ENCODE data around the gene HOXB7. TPM values are rescaled to one million over a fixed set of nuclear protein-coding genes. Genes with fewer than 3 reads are reported as not detected.

The HOXB7 gene
- total and polyA plus RNA-seq, 10 of the 15 experiments (the other 5 are each of a cell fraction or from before 2014, with no cell fraction given): 2.8 to 7.4 (median 4.2) TPM

DNA sequence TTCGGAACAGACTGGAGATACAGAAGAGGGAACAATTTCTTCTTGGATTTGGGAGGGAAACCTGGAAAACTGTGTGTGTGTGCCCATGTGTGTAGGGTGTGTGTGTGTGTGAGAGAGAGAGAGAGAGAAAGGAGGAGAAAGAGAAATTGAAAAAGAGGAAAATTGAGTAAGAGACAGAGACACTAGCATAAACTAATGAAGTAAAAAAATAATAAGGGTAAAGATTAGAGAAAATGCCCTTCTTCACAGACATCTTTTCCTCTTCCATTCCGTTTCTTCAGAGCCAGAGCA is 52.0 kb downstream of the HOXB7 start (continued):
- TF ChIP-seq, protein P1, sequence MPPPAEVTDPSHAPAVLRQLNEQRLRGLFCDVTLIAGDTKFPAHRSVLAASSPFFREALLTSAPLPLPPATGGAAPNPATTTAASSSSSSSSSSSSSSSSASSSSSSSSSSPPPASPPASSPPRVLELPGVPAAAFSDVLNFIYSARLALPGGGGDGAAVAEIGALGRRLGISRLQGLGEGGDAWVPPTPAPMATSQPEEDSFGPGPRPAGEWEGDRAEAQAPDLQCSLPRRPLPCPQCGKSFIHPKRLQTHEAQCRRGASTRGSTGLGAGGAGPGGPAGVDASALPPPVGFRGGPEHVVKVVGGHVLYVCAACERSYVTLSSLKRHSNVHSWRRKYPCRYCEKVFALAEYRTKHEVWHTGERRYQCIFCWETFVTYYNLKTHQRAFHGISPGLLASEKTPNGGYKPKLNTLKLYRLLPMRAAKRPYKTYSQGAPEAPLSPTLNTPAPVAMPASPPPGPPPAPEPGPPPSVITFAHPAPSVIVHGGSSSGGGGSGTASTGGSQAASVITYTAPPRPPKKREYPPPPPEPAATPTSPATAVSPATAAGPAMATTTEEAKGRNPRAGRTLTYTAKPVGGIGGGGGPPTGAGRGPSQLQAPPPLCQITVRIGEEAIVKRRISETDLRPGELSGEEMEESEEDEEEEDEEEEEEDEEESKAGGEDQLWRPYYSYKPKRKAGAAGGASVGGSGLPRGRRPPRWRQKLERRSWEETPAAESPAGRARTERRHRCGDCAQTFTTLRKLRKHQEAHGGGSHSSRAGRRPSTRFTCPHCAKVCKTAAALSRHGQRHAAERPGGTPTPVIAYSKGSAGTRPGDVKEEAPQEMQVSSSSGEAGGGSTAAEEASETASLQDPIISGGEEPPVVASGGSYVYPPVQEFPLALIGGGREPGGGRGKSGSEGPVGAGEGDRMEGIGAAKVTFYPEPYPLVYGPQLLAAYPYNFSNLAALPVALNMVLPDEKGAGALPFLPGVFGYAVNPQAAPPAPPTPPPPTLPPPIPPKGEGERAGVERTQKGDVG (CRISPR knock-in tag; IDR thresholded peaks at IDR 0.05): no peak
- TF ChIP-seq POLR2AphosphoS5 (IDR thresholded peaks at IDR 0.05; ENCODE audit: low read length) (no peak), ZSCAN29 (IDR thresholded peaks at IDR 0.05) (no peak), POLR2AphosphoS2 (IDR thresholded peaks at IDR 0.05; ENCODE audit: low read depth, low read length) (no peak), EED (IDR thresholded peaks at IDR 0.05; ENCODE audit: low read depth) (no peak), POLR2A (IDR thresholded peaks at IDR 0.05; ENCODE audit: low read depth, low read length) (no peak), NRF1 (conservative IDR thresholded peaks at IDR 0.05; ENCODE audit: low read depth, low read length) (no peak)
- TF ChIP-seq, protein P2, sequence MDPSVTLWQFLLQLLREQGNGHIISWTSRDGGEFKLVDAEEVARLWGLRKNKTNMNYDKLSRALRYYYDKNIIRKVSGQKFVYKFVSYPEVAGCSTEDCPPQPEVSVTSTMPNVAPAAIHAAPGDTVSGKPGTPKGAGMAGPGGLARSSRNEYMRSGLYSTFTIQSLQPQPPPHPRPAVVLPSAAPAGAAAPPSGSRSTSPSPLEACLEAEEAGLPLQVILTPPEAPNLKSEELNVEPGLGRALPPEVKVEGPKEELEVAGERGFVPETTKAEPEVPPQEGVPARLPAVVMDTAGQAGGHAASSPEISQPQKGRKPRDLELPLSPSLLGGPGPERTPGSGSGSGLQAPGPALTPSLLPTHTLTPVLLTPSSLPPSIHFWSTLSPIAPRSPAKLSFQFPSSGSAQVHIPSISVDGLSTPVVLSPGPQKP (IDR thresholded peaks at IDR 0.05; ENCODE audit: low read depth, low read length): no peak
- TF ChIP-seq, protein P3, sequence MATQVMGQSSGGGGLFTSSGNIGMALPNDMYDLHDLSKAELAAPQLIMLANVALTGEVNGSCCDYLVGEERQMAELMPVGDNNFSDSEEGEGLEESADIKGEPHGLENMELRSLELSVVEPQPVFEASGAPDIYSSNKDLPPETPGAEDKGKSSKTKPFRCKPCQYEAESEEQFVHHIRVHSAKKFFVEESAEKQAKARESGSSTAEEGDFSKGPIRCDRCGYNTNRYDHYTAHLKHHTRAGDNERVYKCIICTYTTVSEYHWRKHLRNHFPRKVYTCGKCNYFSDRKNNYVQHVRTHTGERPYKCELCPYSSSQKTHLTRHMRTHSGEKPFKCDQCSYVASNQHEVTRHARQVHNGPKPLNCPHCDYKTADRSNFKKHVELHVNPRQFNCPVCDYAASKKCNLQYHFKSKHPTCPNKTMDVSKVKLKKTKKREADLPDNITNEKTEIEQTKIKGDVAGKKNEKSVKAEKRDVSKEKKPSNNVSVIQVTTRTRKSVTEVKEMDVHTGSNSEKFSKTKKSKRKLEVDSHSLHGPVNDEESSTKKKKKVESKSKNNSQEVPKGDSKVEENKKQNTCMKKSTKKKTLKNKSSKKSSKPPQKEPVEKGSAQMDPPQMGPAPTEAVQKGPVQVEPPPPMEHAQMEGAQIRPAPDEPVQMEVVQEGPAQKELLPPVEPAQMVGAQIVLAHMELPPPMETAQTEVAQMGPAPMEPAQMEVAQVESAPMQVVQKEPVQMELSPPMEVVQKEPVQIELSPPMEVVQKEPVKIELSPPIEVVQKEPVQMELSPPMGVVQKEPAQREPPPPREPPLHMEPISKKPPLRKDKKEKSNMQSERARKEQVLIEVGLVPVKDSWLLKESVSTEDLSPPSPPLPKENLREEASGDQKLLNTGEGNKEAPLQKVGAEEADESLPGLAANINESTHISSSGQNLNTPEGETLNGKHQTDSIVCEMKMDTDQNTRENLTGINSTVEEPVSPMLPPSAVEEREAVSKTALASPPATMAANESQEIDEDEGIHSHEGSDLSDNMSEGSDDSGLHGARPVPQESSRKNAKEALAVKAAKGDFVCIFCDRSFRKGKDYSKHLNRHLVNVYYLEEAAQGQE (IDR thresholded peaks at IDR 0.05; ENCODE audit: low read depth, low read length): no peak

Data from GM12878 (cell line).